Stimulated activated CD8-positive, alpha-beta memory T cell treated with anti-CD3 and anti-CD28 coated beads, Interleukin-2, amount 100 ng/mL, for 48 hours (primary cell): Measurements from ENCODE around the gene CTTN.

Experiments
- DNase-seq, 2 donors: peaks; one replicate each; pipeline ENCODE4 v3.0.0-alpha.2; 2020; ENCODE audit warnings: low read depth in 2 of 2

The CTTN gene

DNA sequence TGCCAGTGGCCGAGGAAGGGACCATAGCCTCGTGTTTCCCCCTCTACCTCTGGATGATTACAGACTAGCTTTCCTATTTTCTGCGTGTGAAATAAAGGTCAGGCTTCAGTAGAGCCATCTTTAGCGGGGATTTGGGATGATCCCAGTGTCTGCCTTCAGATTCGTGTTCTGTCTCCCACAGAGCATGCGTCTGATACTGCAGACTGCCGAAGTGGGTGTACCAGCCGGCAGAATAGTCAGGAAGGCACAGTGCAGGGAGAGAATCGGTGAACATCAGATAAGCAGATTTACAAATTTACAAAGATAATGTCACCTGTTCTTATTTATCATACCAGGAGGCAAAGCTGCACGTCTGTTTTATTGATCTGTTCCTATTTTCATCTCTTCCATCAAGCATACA is 11.1 kb downstream of the CTTN start:
- no peak for DNase-seq

DNA sequence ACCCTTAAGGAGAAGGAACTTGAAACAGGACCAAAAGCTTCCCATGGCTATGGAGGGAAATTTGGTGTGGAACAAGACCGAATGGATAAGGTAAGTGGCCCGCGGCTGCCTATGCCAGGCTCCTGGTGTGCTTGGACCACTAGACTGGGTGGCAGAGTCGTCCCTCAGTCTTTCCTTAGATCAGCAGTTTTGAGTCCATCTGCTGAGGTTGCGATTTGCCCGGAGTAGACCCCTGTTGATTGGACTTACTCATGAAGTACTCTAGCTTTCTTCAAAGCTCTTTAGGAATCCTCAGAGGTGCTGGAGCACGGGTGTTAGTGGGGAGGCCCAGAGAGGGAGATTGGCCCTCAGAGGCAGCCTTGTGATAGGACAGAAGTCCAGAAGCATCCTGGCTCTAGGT is 11.5 kb downstream of the CTTN start:
- DNase-seq = no peak

DNA sequence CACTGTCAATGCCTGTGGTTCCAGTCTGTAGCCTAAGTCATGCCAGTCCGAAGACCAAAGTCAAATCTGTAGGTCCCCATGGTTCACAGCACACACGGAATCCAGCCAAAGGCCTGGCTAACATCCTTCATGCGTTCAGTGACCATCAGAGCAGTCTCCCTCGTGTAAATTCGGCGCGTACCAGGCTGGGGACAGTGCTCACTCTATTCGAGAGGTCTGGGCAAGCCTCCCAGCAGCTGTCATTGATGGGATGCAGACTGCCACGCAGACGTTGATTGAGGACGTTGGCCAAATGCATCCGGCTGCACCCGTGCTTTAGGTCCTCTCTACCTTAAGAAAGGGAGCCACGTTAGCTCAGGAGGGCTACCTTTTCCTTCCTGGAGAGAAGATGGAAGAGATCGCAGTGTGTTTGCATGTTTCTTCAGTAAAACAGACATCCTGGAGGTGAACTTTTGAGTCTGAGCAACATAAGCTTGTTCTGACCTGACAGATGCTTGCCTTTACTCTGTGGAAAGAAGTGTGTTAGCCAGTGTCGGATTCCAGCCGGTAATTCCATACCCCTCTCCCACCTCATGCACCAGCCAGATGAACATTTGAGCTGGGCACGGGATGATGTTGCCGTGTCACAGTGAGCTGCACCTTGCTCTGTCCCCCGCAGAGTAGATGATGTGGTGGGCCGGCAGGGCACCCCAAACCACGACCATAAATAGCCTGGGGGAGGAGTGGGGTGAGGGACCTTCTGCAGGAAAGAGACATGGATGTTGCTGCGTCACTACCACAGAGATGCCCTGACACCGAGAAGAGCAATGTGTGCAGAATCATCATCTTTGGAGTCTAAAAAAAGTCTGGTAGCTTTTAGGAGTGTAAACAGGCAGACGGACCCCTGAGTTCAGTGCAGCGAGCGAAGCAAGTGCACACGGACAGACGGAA is 12.2 kb downstream of the CTTN start:
- no peak for DNase-seq

DNA sequence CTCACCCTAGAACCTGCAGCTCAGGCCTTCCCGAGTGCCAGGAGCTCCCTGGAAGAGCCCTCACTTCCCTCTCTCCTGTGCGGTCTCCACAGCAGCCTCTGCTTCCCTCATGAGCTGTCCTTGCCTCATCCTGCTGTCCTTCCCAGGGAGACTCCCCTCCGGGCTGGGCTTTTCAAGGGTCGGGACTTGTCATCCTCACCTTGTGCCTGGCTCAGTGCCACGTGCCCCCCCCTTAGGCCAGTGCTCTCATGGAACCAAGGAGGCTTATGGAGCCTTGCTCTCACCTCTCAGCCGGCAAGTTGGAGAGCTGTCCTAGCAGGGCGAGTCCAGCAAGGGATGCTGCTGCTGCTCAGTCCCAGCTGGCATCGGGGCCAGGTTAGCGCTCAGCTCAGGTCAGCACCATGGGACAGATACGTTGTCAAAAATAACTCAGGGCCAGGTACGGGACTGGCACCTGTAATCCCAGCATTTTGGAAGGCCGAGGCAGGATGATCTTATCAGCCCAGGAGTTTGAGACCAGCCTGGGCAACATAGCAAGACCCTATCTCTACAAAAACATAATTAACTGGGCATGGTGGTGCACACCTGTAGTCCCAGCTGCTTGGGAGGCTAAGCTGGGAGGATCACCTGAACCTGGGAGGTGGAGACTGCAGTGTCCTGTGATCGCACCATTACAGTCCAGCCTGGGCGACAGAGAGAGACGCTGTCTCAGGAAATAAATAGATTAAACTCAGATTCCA is 13.6 kb downstream of the CTTN start:
- DNase-seq = no peak

DNA sequence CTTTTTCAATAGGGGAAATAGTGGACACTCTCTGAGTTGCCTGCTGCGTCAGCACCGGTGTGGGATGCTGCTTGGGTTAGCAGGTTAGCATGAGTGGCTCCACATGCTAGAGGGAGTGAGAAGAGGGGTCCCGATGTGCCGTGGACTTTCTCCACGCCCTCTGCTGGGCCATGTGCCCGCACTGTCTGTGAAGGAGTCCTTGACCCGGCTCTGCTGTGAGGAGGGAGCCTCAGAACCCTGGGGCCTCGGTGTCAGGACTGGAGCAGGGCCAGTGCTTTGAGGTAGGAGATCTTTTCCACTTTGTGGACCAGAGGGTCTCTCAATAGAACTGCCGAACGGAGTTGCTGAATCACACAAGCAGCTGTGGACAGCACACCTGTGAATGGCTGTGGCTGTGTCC is 14.8 kb downstream of the CTTN start:
- no peak for DNase-seq

DNA sequence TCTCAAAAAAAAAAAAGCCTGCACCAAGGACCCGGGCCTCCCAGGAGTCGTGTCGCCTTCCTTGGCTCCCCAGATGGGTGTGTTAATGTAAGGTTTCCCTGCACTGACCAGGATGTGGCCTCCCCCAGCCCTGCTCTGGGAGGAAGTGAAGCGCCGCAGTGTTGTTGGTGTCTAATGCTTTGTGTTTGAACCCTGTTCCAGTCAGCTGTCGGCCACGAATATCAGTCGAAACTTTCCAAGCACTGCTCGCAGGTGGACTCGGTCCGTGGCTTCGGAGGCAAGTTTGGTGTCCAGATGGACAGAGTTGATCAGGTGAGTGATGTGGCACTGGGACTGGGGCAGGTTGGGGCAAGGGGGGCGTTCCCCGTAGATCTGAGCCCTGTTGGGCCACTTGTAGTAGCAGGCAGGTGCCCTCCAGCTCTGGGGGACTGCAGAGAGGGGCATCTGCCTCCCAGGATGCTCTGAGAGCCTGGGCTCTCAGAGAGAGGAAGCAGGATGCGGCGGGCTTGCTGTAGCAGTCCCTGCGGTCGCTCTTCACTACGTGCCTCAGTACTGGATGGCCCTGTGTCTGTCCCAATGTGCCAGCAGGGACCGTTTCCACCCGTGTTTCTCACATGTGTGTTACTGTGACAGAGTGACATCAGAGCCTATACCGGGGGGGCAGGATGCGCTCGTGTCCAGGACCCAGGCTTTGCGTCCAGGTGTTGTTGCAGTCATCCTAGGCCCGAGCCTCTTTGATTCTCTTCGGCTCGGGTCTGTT is 16.2 kb downstream of the CTTN start:
- no peak for DNase-seq

DNA sequence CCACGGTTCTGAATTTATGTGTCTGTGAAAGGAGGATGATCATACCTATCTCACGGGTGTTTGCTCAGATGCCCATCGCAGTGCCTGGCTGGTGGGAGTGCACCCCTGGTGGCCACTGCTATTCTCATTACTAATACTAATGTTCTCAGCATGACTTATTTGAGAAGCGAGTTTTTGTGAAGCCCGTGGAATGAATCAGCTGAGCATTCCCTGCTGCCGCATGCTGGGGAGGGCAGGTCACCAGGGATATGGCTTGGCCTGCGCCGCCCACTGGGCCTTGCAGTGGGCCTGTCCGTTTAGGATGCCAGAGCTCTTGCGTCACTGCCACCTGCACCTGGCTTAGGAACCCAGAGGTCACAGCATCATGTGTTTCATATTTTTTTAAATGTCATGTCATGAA is 16.9 kb downstream of the CTTN start:
- no peak for DNase-seq

DNA sequence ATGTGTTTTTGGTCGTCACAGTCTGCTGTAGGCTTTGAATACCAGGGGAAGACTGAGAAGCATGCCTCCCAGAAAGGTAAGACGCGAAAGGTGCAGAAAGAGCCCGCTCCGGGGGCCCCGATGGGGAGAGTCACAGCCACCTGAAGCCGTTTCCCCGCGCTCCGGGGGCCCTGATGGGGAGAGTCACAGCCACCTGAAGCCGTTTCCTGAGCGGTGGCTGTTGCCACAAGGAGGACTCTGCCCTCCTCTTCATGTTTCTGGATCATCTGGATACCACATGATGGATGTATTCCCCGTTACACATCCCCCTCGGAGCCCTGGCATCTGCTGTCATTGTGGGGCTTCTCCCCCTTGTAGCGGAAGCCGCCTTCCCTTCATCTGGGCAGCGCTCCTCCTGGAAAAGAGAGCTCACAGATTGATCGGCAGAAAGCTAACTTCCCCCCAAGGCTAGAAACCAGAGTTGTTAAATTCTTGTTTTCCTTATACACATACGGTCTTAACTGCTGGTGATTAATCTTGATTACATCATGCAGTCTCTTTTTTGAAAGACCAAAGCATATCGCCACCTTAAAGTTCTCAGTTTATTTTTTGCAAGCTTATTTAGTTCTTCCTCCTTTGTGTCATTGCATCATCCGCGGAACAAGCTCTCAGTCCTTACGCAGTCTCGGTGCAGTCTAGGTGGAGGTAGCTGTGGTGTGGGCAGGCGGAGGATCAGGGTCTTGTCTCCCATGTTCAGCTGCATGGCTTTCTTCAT is 17.5 kb downstream of the CTTN start:
- DNase-seq = no peak

DNA sequence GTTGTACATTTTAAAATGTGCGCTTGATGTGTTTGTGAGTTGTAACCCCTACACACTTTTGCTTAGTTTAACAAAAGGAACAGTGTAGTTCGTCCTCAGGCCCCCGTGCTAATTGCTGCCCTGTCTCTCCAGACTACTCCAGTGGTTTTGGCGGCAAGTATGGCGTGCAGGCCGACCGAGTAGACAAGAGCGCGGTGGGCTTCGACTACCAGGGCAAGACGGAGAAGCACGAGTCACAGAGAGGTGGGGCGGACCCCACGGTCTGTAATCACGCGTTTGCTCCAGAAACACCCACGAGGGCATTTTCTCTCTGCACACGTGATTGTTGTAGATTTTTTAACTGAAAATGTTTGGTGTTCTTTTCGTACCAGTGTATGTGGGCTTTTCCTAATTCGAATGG is 18.6 kb downstream of the CTTN start:
- DNase-seq = no peak

DNA sequence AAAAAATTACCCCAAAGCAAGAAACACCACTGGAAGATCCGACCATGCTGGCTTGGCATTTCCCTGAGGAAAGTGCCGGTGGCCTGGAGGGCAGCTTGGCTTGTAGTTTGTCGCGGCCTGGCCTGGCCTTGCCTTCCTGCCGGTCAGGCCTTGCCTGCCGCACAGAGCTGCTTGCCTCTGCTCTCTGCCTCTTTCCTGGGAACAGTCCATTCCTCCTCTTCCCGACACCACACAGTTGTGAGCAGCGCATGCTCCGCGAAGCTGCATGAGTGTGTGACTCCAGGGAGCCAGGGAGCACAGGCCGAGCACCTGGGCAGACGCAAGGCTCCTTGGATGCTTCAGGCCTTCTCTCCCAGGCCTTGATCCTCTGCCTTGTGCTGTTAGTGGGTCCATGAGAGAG is 19.8 kb downstream of the CTTN start:
- DNase-seq = no peak

DNA sequence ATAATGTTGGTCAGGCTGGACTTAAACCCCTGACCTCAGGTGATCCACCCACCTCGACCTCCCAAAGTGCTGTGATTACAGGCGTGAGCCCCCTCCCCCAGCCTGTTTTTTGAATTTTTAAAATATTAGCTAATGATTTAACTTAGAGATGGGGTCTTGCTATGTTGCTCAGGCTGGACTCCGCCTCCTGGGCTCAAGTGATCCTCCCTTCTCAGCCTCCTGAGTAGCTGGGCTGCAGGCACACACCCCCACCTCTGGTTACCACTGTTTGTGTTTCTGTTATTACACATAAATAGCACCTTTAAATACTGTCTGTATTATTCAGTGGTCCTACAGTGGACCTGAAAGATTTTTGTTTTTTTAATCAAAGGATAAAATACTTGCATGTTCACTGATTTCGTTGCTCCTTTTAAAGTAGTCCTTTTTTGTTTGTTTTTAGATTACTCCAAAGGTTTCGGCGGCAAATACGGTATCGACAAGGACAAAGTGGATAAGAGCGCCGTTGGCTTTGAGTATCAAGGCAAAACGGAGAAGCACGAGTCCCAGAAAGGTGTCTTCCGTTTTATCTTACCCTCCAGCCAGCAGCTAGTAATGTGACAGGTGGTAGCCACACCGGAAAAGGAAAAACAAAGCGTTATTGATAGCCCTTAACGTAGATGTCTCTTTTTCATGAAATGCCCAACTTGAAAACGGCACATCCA is 21.1 kb downstream of the CTTN start:
- no peak for DNase-seq

DNA sequence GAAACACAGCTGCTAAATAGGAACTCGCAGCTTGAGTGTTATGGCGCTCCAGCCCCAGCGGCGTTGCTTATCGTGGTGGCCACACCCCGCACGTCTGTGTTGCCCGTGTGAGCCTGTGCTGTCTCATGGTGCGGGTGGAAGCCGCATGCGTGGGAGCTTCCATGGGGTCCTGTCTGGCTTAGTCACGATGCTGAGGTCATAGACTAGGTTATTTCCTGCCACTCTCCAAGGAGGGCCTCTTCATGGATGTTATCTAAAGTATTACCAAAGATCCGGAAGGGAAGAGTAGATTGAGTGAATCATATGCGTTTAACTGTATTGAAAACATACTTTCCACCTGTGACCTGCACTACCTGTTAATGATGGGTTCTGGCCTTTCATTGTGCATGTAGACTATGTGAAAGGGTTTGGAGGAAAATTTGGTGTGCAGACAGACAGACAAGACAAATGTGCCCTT is 21.7 kb downstream of the CTTN start:
- no peak for DNase-seq

DNA sequence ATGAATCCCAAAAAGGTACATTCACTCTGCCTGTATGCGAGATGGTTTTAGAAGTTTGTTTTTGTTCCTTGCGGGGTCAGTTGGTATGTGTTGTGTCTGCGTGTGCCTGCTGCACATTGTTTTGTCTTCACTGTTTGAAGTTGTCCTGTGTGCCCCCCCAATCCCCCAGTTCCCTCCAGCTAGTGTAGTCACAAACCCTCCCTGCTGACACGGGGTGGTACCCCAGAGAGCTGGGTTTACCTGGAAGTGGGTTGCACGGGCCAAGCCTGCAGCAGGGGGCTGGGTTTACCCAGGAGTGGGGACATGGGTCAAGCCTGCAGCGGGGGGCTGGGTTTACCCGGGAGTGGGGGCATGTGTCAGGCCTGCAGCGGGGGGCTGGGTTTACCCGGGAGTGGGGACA is 22.2 kb downstream of the CTTN start:
- no peak for DNase-seq

DNA sequence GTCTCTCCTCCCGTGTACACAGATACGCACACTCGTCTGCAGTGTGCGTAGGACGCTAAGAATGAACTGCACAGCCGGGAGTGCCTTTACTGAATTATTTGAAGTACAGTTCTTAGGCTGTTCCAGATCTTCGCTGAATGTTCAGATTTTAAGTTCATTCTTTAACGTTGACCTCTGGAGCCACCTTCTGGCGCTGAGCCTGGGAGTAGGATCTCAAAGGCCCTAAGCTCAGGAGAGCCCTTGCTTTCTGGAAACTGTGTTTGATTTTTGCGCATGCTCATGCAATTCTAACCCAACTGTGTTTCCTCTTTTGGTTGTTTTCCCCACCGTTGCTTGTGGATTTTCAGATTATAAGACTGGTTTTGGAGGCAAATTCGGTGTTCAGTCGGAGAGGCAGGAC is 22.8 kb downstream of the CTTN start:
- DNase-seq = no peak

DNA sequence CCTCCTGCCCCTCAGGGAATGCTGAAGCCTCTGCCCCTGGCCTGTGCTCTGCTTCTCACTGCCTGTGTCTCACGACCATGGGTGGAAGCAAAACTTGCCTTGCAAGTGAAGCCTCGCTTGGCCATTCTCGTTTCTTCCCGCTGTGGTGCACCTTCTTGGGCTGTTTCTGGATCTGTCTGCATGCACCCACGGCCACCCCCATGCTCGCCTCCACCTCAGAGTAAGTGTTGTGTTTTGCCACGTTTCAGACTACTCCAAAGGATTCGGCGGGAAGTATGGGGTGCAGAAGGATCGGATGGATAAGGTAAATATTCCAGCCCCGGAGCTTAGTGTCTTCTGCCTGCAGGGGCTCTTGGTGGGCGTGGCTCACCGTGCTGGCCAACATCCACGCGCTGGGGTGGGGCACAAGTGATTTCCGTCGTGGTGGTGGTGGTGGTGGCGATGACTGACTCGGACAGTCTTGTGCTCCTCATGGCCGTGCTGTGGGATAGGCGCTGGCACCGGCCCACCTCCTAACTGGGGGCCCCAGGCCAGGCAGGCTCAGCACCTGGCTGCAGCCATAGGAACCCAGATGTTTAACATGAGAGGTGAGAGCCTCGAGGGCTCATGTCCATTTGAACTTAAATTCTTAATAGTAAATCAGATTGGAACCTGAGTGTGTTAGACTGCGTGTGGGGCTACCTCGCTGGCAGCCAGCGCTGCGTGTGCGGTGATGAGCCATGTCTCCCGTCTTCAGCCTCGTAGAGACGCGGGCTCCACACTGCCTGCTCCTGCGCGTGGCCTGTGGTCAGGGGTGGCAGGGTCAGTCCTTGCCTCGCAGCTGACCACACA is 24.6 kb downstream of the CTTN start:
- DNase-seq = no peak

DNA sequence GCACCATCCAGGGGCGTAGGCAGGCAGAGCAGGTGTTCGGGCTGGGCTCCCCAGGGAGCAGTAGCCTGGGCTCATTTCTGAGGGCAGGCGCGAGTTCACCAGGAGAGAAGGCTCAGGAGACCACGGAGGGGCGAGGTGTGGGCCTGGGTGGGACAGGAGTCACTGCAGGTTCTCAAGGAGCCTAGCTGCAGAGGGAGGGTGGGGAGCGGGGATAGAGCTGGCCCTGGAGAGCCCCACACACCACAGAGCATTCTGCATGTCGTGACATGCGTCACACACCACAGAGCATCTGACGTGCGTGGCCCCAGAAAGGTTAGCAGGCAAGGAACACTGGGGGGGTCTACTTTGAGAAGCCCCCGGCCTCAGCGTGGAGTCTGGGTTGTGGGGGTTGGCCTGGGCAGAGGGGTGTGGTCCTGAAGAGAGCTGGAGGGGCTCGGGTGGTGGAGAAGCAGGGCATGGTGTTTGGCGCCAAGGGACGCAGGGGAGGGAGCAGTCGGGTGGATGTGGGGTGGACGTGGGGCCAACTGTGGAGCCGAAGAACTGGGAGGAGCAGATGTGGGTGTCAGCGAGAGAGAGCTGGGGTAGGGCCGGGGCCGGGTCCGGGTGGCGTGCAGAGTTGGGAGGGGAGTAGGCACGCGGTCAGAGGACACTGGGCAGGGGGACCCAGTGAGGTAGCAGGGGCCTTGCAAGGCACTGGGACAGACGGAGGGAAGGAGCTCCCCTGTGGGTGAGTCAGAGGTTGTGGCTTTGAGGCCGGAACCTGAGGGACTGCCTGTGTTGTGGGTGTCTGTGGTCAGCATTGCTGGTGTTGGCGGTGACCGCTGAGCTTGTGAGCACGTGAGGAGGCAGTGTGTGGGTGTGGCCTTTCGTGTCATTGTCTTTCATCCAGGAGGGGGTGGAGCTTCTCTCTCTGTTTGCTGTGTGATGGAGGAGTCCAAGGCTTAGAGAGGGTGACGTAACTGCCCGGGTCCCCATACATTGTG is 25.5 kb downstream of the CTTN start:
- DNase-seq = peak; percentile 45 to 50

DNA sequence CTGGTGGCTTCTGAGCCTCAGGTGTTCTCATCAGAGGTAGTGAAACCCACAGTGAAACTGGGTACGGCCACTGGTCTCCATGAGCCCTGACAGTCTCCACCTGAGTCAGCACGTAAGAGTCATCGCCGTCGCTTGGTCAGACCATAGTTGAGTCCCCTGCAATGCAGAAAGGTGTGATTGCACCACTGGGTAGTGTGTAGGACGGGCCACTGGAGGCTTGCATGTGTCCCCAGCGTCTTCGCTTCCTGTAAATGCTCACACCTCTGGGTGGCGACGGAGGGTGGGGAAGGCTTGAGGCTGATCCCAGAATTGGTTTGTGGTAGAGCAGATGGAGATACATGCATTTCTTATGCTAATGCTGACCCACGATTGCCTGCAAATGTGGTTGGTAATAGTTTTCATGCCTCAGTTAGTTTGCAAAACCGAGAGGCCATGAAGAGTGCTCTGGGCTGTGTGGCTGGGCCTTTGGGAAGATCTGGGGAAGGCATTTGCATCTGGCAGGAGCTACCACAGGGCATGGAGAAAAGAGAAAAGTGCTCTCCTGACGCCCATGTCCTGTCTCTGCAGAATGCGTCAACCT is 26.5 kb downstream of the CTTN start:
- DNase-seq = no peak

DNA sequence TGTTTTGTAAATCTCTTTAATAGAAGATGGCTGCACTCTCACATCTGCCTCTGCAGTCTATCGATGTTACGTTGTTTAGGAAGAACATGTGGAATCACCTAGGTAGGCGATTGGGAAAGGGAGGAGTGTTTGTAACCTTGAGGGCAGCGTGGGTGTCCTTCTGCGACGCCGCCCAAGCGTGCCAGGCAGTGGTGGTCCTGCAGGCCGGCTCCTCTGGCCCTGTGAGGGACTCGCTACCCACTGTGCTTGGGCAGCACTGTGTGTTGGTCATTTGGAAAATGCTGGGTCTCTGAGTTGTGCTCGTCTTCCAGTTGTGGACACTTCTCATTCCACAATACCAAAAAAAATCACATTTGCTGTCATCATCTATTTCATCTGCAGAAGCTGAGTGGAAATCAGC is 29.1 kb downstream of the CTTN start:
- no peak for DNase-seq
